ENCODE measurements around the gene RBM39.

Gene RBM39

DNA sequence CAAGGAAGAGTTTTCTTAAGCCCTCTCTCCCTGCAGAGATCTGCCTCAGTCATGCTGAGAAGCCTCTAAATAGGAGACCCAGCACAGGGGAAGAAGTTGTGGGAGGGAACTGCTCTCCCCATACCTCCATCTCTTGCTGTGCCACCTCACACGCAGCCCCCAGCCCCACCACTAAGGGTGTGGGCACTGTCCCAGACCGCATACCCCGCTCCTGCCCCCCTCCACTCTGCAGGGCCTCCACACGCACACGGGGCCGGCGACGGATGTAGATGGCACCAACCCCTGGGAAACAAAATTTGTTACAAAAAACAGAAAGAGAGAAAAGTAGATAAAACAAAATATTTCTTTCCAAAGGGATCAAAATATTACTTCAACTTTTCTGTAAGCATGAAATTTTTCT, 67.1 kb downstream of the RBM39 start:
- TF ChIP-seq, protein P1, sequence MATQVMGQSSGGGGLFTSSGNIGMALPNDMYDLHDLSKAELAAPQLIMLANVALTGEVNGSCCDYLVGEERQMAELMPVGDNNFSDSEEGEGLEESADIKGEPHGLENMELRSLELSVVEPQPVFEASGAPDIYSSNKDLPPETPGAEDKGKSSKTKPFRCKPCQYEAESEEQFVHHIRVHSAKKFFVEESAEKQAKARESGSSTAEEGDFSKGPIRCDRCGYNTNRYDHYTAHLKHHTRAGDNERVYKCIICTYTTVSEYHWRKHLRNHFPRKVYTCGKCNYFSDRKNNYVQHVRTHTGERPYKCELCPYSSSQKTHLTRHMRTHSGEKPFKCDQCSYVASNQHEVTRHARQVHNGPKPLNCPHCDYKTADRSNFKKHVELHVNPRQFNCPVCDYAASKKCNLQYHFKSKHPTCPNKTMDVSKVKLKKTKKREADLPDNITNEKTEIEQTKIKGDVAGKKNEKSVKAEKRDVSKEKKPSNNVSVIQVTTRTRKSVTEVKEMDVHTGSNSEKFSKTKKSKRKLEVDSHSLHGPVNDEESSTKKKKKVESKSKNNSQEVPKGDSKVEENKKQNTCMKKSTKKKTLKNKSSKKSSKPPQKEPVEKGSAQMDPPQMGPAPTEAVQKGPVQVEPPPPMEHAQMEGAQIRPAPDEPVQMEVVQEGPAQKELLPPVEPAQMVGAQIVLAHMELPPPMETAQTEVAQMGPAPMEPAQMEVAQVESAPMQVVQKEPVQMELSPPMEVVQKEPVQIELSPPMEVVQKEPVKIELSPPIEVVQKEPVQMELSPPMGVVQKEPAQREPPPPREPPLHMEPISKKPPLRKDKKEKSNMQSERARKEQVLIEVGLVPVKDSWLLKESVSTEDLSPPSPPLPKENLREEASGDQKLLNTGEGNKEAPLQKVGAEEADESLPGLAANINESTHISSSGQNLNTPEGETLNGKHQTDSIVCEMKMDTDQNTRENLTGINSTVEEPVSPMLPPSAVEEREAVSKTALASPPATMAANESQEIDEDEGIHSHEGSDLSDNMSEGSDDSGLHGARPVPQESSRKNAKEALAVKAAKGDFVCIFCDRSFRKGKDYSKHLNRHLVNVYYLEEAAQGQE (IDR thresholded peaks at IDR 0.05; ENCODE audit: insufficient read depth in 1 of 2, low read depth in 2 of 2, low read length in 2 of 2): no peak
- no peak for TF ChIP-seq POLR2AphosphoS5 (IDR thresholded peaks at IDR 0.05; ENCODE audit: low read depth, low read length)
- no peak for TF ChIP-seq SIN3A (IDR thresholded peaks at IDR 0.05; ENCODE audit: borderline replicate concordance, insufficient read depth, low read length)
- no peak for TF ChIP-seq TAF1 (IDR thresholded peaks at IDR 0.05; ENCODE audit: borderline replicate concordance, insufficient read depth, low read length)

DNA sequence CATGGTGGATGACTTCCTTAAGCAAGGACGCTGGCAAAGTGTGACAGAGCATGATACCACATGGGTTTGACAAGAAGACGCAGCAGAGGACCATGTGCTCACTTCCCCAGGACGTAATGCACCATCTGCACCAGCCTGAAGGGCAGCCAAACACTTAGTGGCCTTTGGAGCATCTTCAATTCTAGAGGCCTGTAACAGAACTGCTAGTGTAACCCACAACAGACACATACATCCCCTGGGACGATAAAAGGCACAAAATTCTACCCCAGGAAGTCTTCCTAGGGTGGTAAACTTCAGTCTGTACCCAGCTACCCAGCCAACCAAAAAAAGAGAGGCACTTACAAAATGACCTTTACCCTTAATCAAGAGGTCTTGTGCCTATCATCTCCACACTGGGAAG, 68.2 kb downstream of the RBM39 start:
- TF ChIP-seq SIN3A (IDR thresholded peaks at IDR 0.05; ENCODE audit: borderline replicate concordance, insufficient read depth, low read length) (no peak), TAF1 (IDR thresholded peaks at IDR 0.05; ENCODE audit: borderline replicate concordance, insufficient read depth, low read length) (no peak), FOXP2 (optimal IDR thresholded peaks at IDR 0.05; ENCODE audit: borderline replicate concordance, extremely low read depth, extremely low read length, insufficient read depth) (no peak), POLR2AphosphoS5 (IDR thresholded peaks at IDR 0.05; ENCODE audit: low read depth, low read length) (no peak)
- TF ChIP-seq, protein P1 (IDR thresholded peaks at IDR 0.05; ENCODE audit: insufficient read depth in 1 of 2, low read depth in 2 of 2, low read length in 2 of 2): no peak

DNA sequence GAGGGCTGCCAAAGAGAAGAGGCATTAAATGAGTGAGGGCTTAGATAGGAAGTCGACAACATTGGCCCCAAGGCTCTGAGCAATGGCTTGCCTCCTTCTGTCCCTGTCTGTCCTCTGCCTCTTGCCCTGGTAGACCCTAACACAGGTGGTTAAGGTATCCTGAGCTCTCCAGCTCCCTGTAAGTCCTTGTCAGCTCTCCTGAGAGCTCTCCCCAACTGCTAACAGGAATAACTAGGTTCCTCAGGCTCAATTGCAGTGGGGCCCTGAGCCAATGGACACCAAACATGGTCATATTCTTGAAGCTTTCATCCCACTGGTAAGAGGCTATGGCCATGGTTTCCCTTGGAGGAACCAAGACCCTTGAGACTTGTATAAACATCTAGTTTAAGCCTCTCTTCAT, 72.4 kb downstream of the RBM39 start:
- TF ChIP-seq POLR2AphosphoS5 (IDR thresholded peaks at IDR 0.05; ENCODE audit: low read depth, low read length): no peak
- no peak for TF ChIP-seq TAF1 (IDR thresholded peaks at IDR 0.05; ENCODE audit: borderline replicate concordance, insufficient read depth, low read length)
- TF ChIP-seq, protein P1 (IDR thresholded peaks at IDR 0.05; ENCODE audit: insufficient read depth in 1 of 2, low read depth in 2 of 2, low read length in 2 of 2): no peak
- no peak for TF ChIP-seq SIN3A (IDR thresholded peaks at IDR 0.05; ENCODE audit: borderline replicate concordance, insufficient read depth, low read length)
- no peak for TF ChIP-seq FOXP2 (optimal IDR thresholded peaks at IDR 0.05; ENCODE audit: borderline replicate concordance, extremely low read depth, extremely low read length, insufficient read depth)

DNA sequence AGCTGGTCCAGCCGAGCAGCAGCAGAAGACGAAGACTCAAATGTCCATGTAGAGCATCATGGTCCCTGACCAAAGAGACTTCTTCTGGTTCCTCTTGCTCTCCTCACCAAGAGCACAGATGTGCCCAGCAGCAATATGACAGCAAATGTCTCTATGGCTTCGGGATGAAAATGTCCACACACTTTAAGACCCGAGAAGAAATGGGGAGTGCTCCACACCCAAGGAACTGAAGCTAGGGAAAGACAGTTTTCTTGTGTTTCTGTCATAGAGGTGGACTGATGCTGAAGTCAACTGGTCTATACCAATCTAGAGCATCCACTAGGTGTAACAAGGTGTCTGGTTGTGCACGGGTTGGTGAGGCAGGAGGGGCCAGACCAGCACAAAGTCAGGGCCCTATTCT, 72.8 kb downstream of the RBM39 start:
- TF ChIP-seq SIN3A (IDR thresholded peaks at IDR 0.05; ENCODE audit: borderline replicate concordance, insufficient read depth, low read length) (no peak), POLR2AphosphoS5 (IDR thresholded peaks at IDR 0.05; ENCODE audit: low read depth, low read length) (no peak), TAF1 (IDR thresholded peaks at IDR 0.05; ENCODE audit: borderline replicate concordance, insufficient read depth, low read length) (no peak), FOXP2 (optimal IDR thresholded peaks at IDR 0.05; ENCODE audit: borderline replicate concordance, extremely low read depth, extremely low read length, insufficient read depth) (no peak)
- TF ChIP-seq, protein P1 (IDR thresholded peaks at IDR 0.05; ENCODE audit: insufficient read depth in 1 of 2, low read depth in 2 of 2, low read length in 2 of 2): no peak

DNA sequence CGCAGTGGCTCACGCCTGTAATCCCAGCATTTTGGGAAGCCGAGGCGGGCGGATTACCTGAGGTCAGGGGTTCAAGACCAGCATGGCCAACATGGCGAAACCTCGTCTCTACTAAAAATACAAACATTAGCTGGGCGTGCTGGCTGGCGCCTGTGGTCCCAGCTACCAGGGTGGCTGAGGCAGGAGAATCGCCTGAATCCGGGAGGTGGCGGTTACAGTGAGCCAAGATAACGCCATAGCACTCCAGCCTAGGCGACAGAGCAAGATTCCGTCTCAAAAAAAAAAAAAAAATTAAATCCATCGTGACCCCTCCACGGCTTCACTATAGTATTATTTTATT, 76.1 kb downstream of the RBM39 start:
- TF ChIP-seq SIN3A (IDR thresholded peaks at IDR 0.05; ENCODE audit: borderline replicate concordance, insufficient read depth, low read length) (no peak), TAF1 (IDR thresholded peaks at IDR 0.05; ENCODE audit: borderline replicate concordance, insufficient read depth, low read length) (no peak), FOXP2 (optimal IDR thresholded peaks at IDR 0.05; ENCODE audit: borderline replicate concordance, extremely low read depth, extremely low read length, insufficient read depth) (no peak), POLR2AphosphoS5 (IDR thresholded peaks at IDR 0.05; ENCODE audit: low read depth, low read length) (no peak)
- TF ChIP-seq, protein P1 (IDR thresholded peaks at IDR 0.05; ENCODE audit: insufficient read depth in 1 of 2, low read depth in 2 of 2, low read length in 2 of 2): no peak

All from PFSK-1 (cell line).